Astrocyte of the spinal cord (primary cell): ENCODE data around the gene RGL1.

ENCODE experiments used
- DNase-seq: peaks from one replicate; pipeline ENCODE4 v3.0.0; 2011; ENCODE audit warnings: low read depth, low spot score
- H3K4me3 ChIP-seq: 2 replicates; pipeline ENCODE4 v1.5.1; 2011; ENCODE audit warnings: low read depth, mild to moderate bottlenecking, low read length, moderate library complexity
- CTCF ChIP-seq: IDR thresholded peaks from 2 replicates; pipeline ENCODE4 v1.5.1; 2012; ENCODE audit warnings: low read depth, mild to moderate bottlenecking, low read length, inconsistent platforms
- in situ Hi-C: cut with HindIII; loops from 2 replicates; pipeline ENCODE4 v1.10.0; 2017; ENCODE audit warnings: low sequenced_read_pairs

RGL1 gene

GRCh38 chr1:183933528-183934179 is 128.7 kb downstream of the RGL1 start:
- H3K4me3 ChIP-seq, result no peak overlapping the region
- in situ Hi-C loops, result no loop called here
- no peak for DNase-seq
- TF ChIP-seq CTCF, result no peak

- DNase-seq, result no peak
- H3K4me3 ChIP-seq, result no peak overlapping the region
- in situ Hi-C loops, result no loop called here
- TF ChIP-seq CTCF, result no peak
Observed at GRCh38 chr1:183934314-183934713, 129.4 kb downstream of the RGL1 start.

- in situ Hi-C loops, result no loop called here
- H3K4me3 ChIP-seq, result no peak overlapping the region
- TF ChIP-seq CTCF, result no peak
- DNase-seq, result no peak
Observed at GRCh38 chr1:183936009-183936408, 131.1 kb downstream of the RGL1 start.

GRCh38 chr1:183936791-183937190 is 131.9 kb downstream of the RGL1 start:
- DNase-seq, result no peak
- no peak for TF ChIP-seq CTCF
- no peak overlapping the region for H3K4me3 ChIP-seq
- in situ Hi-C loops, result no loop called here

- no peak for DNase-seq
- TF ChIP-seq CTCF, result no peak
- in situ Hi-C loops, result no loop called here
- no peak overlapping the region for H3K4me3 ChIP-seq
Observed at GRCh38 chr1:183937611-183938010, 132.7 kb downstream of the RGL1 start.

GRCh38 chr1:183941001-183941400 is 136.1 kb downstream of the RGL1 start:
- in situ Hi-C loops, result no loop called here
- TF ChIP-seq CTCF, result no peak
- no peak for DNase-seq
- no peak overlapping the region for H3K4me3 ChIP-seq
